PC-9 (cell line): ENCODE measurements around the gene CAMTA1.

ENCODE experiments used
- EZH2 ChIP-seq: fragments of 200-600 bp; sonication (generic); IDR thresholded peaks from 2 replicates; pipeline ENCODE4 v1.8.0; 2017; ENCODE audit warnings: antibody characterized with exemption, low read depth
- TF ChIP-seq, protein P1 (sequence below): fragments of 200-600 bp; sonication (generic); conservative IDR thresholded peaks from 2 replicates; pipeline ENCODE4 v1.6.1; 2017; ENCODE audit warnings: mixed run types, antibody characterized with exemption, mild to moderate bottlenecking, moderate library complexity

DNA sequence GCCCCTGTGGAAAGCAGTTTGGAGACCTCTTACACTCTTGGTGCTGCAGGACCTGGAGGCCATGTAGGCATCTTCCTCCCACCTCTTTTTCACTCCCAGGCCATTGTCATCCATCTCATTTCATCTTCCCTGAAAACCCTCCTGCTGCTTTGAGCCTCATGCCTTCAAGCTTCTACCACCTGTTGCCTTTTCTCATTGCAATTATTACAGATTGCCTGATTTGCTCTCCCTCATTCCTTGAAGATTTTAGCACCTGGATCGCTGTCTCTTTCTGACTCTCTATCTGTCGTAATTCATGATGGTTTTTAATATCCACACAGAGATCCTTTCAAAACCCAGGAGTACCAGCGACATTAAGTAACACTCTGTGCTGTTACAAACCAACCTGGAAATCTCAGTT is 350.2 kb downstream of the CAMTA1 start:
- TF ChIP-seq, protein P1, sequence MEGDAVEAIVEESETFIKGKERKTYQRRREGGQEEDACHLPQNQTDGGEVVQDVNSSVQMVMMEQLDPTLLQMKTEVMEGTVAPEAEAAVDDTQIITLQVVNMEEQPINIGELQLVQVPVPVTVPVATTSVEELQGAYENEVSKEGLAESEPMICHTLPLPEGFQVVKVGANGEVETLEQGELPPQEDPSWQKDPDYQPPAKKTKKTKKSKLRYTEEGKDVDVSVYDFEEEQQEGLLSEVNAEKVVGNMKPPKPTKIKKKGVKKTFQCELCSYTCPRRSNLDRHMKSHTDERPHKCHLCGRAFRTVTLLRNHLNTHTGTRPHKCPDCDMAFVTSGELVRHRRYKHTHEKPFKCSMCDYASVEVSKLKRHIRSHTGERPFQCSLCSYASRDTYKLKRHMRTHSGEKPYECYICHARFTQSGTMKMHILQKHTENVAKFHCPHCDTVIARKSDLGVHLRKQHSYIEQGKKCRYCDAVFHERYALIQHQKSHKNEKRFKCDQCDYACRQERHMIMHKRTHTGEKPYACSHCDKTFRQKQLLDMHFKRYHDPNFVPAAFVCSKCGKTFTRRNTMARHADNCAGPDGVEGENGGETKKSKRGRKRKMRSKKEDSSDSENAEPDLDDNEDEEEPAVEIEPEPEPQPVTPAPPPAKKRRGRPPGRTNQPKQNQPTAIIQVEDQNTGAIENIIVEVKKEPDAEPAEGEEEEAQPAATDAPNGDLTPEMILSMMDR = no peak
- TF ChIP-seq EZH2 = no peak
